ENCODE data around the gene SPATC1L.
"Not testable (repeated sequence)": the region's sequence is repeated elsewhere in the genome, so short reads cannot be mapped to it uniquely, and the experiment has no call there.

SPATC1L gene

DNA sequence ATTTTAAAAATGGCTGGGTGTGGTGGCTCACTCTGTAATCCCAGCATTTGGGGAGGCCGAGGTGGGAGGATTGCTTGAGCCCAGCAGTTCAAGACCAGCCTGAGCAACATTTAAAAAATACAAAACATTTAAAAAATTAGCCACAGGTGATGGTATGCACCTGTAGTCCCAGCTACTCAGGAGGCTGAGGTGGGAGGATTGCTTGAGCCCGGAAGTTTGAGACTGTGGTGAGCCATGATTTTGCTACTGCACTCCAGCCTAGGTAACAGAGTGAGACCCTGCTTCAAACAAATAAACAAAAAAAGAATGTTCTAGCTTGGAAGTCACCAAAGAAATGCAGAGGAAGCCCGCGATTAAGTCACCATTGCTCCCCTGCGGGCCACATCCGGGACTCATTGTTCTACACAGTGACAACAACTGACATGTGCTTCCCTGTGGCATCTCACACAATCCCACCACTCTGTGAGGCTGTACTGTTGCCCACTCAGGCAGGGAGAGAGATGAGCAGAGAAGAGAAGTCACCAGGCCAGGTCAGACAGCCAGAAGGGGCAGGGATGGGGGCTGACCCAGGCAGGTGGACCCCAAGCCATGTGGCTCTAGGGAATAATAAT lies 18.4 kb upstream of the SPATC1L start:
- no peak overlapping the region for H3K27ac ChIP-seq
- no peak for TF ChIP-seq CTCF (conservative IDR thresholded peaks at IDR 0.05)
- no peak for TF ChIP-seq ZFX (IDR thresholded peaks at IDR 0.05)

GRCh38 chr21:46200877-46201803 lies 16.9 kb upstream of the SPATC1L start:
- not testable (repeated sequence) for H3K27ac ChIP-seq

DNA sequence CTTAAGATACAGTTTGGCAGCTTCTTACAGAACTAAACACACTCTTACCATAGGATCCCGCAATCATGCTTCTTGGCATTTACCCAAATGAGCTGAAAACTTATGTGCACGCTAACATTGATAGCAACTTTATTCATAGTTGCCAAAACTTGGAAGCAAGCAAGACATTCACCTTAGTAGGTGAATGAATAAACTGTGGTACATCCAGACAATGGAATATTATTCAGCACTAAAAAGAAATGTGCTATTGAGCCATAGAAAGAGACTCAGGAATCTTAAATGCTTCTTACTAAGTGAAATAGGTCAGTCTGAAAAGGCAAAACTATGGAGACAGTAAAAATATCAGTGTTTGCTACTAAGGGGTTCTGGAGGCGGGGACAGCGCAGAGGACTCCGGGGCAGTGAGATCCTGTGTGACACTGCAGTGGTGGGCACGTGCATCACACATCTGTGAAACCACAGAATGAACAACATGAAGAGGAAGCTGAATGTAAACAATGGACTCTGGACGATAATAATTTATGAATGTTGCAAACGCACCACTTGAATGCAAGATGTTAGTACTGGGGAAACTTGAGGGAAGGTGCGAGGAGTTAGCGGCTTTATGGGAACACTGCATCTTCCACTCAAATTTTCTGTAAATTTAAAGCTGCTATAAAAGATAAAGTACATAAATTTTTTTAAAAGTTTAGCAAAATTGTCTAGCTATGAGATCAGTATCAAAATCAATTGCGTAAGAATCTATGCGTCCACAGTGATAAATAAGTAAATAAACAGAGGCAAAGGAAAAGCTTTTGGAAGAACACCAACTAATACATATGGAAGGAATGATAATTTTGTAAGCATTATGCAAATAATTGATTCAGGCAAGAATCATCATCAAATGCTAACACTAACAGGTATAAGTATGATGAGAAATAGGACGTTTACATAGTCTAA lies 15.4 kb upstream of the SPATC1L start:
- no peak for TF ChIP-seq ZFX (IDR thresholded peaks at IDR 0.05)
- TF ChIP-seq CTCF (conservative IDR thresholded peaks at IDR 0.05) = no peak

GRCh38 chr21:46196733-46197132 lies 12.5 kb upstream of the SPATC1L start:
- TF ChIP-seq ZFX (IDR thresholded peaks at IDR 0.05) (no peak), CTCF (conservative IDR thresholded peaks at IDR 0.05) (no peak)
- H3K27ac ChIP-seq = no peak overlapping the region

More for the DNA sequence above, 15.4 kb upstream of the SPATC1L start:
- no peak overlapping the region for H3K27ac ChIP-seq

GRCh38 chr21:46195595-46196195 lies 11.4 kb upstream of the SPATC1L start:
- TF ChIP-seq CTCF (conservative IDR thresholded peaks at IDR 0.05) (no peak), ZFX (IDR thresholded peaks at IDR 0.05) (no peak)
- no peak overlapping the region for H3K27ac ChIP-seq

- H3K27ac ChIP-seq = no peak overlapping the region
- TF ChIP-seq CTCF (conservative IDR thresholded peaks at IDR 0.05) (no peak), ZFX (IDR thresholded peaks at IDR 0.05) (no peak)
These were observed 10.4 kb upstream of the SPATC1L start for GRCh38 chr21:46194374-46195334.

All from C4-2B (cell line).